H1 (cell line): Measurements from ENCODE around the gene SSBP3. TPM values are rescaled to one million over a fixed set of nuclear protein-coding genes. Genes with fewer than 3 reads are reported as not detected.

ENCODE experiments used
- SP2 ChIP-seq: IDR thresholded peaks from 2 replicates; pipeline ENCODE4 v1.6.1; 2012; ENCODE audit warnings: mild to moderate bottlenecking, low read length, inconsistent platforms
- SUZ12 ChIP-seq: fragments of 200-600 bp; sonication (generic); IDR thresholded peaks from 2 replicates; pipeline ENCODE4 v1.6.1; 2012; ENCODE audit warnings: mild to moderate bottlenecking, inconsistent platforms, low read length, moderate library complexity, mixed read lengths
- polyA plus RNA-seq, 7 experiments: library from polyadenylated mRNA; depleted of rRNA in 3 of 7; stranded (reverse) in 5 of 7; unstranded in 2 of 7; fragments of >200 nt in 5 of 7; fragments of 200-250 nt in 2 of 7; gene quantifications; 1 replicate in 5 of 7; 2 replicates in 1 of 7; 4 replicates in 1 of 7; pipeline versions ENCODE4 v1.2.1 to v1.2.3, GENCODE V29; 2011 to 2013; ENCODE audit warnings: missing spikeins in 2 of 7, mixed read lengths in 2 of 7
- total RNA-seq: library from RNA; stranded (reverse); fragmentation: NEBNext Ultra II Directional; extraction: Animal tissue kit (Norgen Biotek cat#: 25700); gene quantifications from 2 replicates; pipeline ENCODE4 v1.2.1, GENCODE V29; 2021
- TF ChIP-seq, protein P1 (sequence below): fragments of 300-600 bp; sonication (generic); IDR thresholded peaks from 2 replicates; pipeline ENCODE4 v1.7.1; 2012; ENCODE audit warnings: low read length, moderate library complexity, mild to moderate bottlenecking, inconsistent platforms; ENCODE audit not compliant: insufficient replicate concordance

Gene SSBP3
- total and polyA plus RNA-seq, 2 of the 8 experiments (the other 6 are each of a cell fraction or from before 2014, with no cell fraction given) = 99.7 to 133 TPM

DNA sequence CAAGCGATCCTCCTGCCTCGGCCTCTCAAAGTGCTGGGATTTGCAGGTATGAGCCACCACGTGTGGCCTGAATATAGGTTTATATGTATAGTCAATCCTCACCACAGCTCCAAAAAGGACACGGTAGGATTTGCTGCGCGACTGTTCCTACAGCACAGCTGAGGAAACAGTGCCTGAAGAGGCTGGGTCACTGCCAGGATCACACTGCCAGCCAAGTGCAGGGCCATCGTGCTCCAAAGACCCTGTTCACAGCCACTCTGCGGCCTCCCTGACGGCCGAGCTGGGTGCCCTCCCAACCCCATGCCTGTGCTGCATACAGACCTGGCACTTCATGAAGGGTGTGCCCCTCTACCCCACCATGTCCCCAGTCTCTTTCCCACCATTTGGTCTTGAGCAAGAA, 134.9 kb downstream of the SSBP3 start (continued):
- TF ChIP-seq, protein P1, sequence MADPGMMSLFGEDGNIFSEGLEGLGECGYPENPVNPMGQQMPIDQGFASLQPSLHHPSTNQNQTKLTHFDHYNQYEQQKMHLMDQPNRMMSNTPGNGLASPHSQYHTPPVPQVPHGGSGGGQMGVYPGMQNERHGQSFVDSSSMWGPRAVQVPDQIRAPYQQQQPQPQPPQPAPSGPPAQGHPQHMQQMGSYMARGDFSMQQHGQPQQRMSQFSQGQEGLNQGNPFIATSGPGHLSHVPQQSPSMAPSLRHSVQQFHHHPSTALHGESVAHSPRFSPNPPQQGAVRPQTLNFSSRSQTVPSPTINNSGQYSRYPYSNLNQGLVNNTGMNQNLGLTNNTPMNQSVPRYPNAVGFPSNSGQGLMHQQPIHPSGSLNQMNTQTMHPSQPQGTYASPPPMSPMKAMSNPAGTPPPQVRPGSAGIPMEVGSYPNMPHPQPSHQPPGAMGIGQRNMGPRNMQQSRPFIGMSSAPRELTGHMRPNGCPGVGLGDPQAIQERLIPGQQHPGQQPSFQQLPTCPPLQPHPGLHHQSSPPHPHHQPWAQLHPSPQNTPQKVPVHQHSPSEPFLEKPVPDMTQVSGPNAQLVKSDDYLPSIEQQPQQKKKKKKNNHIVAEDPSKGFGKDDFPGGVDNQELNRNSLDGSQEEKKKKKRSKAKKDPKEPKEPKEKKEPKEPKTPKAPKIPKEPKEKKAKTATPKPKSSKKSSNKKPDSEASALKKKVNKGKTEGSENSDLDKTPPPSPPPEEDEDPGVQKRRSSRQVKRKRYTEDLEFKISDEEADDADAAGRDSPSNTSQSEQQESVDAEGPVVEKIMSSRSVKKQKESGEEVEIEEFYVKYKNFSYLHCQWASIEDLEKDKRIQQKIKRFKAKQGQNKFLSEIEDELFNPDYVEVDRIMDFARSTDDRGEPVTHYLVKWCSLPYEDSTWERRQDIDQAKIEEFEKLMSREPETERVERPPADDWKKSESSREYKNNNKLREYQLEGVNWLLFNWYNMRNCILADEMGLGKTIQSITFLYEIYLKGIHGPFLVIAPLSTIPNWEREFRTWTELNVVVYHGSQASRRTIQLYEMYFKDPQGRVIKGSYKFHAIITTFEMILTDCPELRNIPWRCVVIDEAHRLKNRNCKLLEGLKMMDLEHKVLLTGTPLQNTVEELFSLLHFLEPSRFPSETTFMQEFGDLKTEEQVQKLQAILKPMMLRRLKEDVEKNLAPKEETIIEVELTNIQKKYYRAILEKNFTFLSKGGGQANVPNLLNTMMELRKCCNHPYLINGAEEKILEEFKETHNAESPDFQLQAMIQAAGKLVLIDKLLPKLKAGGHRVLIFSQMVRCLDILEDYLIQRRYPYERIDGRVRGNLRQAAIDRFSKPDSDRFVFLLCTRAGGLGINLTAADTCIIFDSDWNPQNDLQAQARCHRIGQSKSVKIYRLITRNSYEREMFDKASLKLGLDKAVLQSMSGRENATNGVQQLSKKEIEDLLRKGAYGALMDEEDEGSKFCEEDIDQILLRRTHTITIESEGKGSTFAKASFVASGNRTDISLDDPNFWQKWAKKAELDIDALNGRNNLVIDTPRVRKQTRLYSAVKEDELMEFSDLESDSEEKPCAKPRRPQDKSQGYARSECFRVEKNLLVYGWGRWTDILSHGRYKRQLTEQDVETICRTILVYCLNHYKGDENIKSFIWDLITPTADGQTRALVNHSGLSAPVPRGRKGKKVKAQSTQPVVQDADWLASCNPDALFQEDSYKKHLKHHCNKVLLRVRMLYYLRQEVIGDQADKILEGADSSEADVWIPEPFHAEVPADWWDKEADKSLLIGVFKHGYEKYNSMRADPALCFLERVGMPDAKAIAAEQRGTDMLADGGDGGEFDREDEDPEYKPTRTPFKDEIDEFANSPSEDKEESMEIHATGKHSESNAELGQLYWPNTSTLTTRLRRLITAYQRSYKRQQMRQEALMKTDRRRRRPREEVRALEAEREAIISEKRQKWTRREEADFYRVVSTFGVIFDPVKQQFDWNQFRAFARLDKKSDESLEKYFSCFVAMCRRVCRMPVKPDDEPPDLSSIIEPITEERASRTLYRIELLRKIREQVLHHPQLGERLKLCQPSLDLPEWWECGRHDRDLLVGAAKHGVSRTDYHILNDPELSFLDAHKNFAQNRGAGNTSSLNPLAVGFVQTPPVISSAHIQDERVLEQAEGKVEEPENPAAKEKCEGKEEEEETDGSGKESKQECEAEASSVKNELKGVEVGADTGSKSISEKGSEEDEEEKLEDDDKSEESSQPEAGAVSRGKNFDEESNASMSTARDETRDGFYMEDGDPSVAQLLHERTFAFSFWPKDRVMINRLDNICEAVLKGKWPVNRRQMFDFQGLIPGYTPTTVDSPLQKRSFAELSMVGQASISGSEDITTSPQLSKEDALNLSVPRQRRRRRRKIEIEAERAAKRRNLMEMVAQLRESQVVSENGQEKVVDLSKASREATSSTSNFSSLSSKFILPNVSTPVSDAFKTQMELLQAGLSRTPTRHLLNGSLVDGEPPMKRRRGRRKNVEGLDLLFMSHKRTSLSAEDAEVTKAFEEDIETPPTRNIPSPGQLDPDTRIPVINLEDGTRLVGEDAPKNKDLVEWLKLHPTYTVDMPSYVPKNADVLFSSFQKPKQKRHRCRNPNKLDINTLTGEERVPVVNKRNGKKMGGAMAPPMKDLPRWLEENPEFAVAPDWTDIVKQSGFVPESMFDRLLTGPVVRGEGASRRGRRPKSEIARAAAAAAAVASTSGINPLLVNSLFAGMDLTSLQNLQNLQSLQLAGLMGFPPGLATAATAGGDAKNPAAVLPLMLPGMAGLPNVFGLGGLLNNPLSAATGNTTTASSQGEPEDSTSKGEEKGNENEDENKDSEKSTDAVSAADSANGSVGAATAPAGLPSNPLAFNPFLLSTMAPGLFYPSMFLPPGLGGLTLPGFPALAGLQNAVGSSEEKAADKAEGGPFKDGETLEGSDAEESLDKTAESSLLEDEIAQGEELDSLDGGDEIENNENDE = no peak
- TF ChIP-seq SP2 (no peak), SUZ12 (no peak)
